Body of pancreas (tissue), 4 donors: ENCODE data around the gene RIPK4.

ENCODE experiments used
- CTCF ChIP-seq, 7 experiments: fragments of 450-650 bp in 4 of 7; fragments of 200-600 bp in 3 of 7; sonication (generic) in 3 of 7; IDR thresholded peaks; one replicate each; pipeline ENCODE4 v1.5.1; 2016 to 2019; ENCODE audit warnings: antibody characterized with exemption in 7 of 7
- POLR2A ChIP-seq, 3 donors: fragments of 450-650 bp; IDR thresholded peaks; one replicate each; pipeline ENCODE4 v1.6.1; 2016; ENCODE audit warnings: antibody characterized with exemption in 3 of 3, mild to moderate bottlenecking in 2 of 3

GRCh38 chr21:41705546-41706262 is 61.1 kb downstream of the RIPK4 start:
- no peak for TF ChIP-seq CTCF (IDR thresholded peaks at IDR 0.05)
- no peak for TF ChIP-seq POLR2A (IDR thresholded peaks at IDR 0.05)
